ENCODE measurements around the gene PPP1R12B.
"Not testable (repeated sequence)": the region's sequence is repeated elsewhere in the genome, so short reads cannot be mapped to it uniquely, and the experiment has no call there.

PPP1R12B gene

GRCh38 chr1:202456372-202457169 is 108.1 kb downstream of the PPP1R12B start:
- FAIRE-seq = not testable (repeated sequence)

GRCh38 chr1:202458651-202459050 is 110.2 kb downstream of the PPP1R12B start:
- FAIRE-seq = not testable (repeated sequence)

- FAIRE-seq = not testable (repeated sequence)
Observed at GRCh38 chr1:202459470-202460142, 111.1 kb downstream of the PPP1R12B start.

DNA sequence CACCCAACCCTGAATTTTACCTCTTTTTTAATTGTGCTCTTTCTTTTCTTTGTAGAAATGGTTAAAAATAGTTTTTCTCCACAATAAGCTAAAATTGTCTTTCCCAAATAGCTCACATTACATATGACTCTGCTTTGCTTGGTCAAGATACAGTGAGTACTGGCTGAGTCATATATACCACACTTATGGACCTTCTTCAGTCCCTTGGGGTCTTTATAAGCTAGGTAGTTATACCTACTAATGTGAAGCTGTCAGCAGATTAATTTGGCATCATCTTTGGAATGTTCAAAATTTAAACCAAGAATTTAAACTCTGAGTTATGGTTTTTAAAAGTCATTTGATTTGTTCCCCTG is 111.6 kb downstream of the PPP1R12B start:
- not testable (repeated sequence) for FAIRE-seq

- no peak for FAIRE-seq
Observed at GRCh38 chr1:202462342-202463076, 114.0 kb downstream of the PPP1R12B start.

- peak; percentile 95 for FAIRE-seq
Observed at GRCh38 chr1:202464153-202464742, 115.7 kb downstream of the PPP1R12B start.

- not testable (repeated sequence) for FAIRE-seq
Observed at GRCh38 chr1:202465644-202466270, 117.3 kb downstream of the PPP1R12B start.

GRCh38 chr1:202466339-202466738 is 117.8 kb downstream of the PPP1R12B start:
- FAIRE-seq = not testable (repeated sequence)

GRCh38 chr1:202467381-202467780 is 118.9 kb downstream of the PPP1R12B start:
- FAIRE-seq = not testable (repeated sequence)

DNA sequence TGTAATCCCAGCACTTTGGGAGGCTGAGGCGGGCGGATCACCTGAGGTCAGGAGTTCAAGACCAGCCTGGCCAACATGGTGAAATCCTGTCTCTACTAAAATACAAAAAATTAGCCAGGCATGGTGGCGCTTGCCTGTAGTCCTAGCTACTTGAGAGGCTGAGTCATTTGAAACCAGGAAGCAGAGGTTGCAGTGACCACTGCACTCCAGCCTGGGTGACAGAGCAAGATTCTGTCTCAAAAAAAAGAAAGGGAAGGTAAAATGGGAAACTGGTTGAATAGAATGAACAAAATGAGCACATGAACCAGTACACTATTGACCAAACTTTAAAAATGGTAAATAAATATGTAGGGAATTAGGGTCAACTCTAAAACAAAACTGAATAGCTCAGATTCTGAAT is 120.2 kb downstream of the PPP1R12B start:
- FAIRE-seq = not testable (repeated sequence)

DNA sequence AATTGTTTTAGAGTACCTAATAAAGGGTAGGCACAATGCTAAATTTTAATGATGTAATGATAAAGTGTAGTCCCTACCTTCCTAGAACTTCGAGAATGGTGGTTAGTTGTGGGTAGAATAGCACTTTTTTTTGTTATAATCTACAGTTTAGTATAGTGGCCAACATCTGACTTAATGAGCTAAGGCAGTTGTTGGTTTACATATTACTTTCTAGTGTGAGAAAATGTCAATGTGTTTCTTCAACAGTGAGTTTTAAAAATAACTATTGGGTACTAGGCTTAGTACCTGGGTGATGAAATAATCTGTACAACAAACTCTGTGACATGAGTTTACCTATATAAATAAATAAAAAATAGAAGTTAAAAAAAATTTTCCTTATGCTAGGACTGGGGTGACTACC is 120.6 kb downstream of the PPP1R12B start:
- peak; percentile 23 for FAIRE-seq

DNA sequence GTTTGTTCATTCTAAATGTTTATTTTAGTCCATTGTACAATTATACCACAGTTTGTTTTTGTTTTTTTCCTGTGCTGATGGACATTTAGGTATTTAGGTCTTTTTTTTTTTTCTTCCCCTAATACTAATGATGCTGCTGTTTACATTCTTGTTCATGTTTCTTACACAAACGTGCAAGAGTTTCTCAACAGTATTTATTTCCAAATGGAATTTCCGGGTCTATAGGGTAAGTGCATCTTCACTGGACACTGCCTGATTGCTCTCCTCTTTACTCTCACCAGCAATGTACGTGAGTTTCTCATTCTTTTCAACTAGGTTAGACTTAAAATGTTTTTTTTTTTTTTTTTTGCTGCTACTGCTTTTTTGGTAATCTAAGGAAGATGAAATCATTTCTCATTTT is 122.7 kb downstream of the PPP1R12B start:
- no peak for FAIRE-seq

DNA sequence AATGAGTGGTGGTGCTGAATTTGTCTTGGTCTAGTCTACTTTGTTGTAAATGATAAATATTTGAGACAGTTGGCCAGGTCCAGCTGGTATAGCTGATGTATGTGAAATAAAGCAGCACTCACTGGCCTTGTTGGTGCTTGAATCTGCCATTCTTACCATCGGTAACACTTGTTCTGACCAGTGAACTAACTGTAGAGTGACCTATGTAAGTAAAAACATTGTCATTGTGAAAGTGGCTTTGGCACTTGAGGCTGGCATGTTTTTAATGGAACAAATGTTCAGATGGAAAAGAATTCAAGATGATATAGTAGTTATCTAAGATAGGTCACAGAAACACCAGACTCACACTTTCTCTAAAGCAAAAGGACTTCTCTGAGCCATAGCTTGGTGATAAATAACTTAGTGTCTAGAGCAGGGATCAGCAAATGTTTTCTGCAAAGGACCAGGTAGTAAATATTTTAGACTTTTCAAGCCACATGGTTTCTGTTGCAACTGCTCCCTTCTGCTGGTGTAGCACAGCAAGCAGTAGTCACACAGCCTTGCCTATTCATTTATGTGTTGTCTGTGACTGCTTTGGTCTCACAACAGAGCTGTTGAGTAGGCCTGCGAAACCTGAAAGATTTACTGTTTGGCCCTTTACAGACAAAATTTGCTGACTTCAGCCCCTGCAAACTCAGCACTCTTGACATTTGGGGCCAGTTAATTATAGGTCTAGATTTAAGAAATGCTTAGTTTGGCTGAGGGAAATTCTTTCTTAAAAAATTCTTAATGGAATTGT is 124.0 kb downstream of the PPP1R12B start:
- not testable (repeated sequence) for FAIRE-seq

- FAIRE-seq = not testable (repeated sequence)
Observed at GRCh38 chr1:202473266-202474045, 125.0 kb downstream of the PPP1R12B start.

DNA sequence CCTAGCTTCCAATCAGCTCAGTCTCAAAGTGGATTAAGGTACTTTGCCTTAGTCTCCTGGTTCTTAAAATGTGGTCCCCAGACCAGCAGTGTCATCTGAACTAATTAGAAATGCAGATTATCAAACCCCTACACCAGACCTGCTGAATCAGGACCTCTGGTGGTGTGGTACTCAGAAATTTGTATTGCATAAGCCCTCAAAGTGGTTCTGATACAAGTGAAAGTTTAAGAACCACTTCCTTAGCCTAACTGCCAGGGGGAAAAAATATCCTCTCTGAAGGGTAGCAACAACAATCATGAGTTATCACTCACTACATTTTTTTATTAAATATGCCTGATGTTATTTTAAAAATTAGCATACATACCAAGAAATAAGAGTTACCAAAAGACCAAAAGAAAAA is 131.2 kb downstream of the PPP1R12B start:
- FAIRE-seq = not testable (repeated sequence)

GRCh38 chr1:202480640-202481039 is 132.1 kb downstream of the PPP1R12B start:
- FAIRE-seq = not testable (repeated sequence)

GRCh38 chr1:202483362-202483761 is 134.9 kb downstream of the PPP1R12B start:
- not testable (repeated sequence) for FAIRE-seq

- not testable (repeated sequence) for FAIRE-seq
Observed at GRCh38 chr1:202484032-202484431, 135.5 kb downstream of the PPP1R12B start.

- not testable (repeated sequence) for FAIRE-seq
Observed at GRCh38 chr1:202484820-202485219, 136.3 kb downstream of the PPP1R12B start.

DNA sequence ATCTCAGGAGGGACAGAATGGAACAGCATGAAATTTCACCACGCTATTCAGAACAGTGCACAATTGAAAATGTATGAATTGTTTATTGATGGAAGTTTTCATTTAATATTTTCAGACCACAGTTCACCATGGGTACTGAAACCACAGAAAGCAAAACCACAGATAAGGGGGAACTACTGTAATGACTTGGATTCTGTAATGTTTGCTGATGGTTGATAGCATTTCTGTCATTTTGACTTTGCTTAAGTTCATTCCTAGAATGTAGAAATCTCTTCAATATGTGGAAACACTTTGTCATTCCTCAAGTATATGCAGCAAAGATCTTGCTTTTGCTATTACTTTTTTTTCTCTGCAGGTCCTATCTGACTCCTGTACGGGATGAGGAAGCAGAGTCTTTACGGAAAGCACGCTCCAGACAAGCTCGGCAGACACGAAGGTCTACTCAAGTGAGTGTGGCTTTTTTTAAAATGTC is 139.7 kb downstream of the PPP1R12B start:
- not testable (repeated sequence) for FAIRE-seq

GRCh38 chr1:202489101-202489500 is 140.6 kb downstream of the PPP1R12B start:
- peak; percentile 70 for FAIRE-seq

All from A204.1 (cell line).